Measurements from ENCODE around the gene DLX3.

DNA sequence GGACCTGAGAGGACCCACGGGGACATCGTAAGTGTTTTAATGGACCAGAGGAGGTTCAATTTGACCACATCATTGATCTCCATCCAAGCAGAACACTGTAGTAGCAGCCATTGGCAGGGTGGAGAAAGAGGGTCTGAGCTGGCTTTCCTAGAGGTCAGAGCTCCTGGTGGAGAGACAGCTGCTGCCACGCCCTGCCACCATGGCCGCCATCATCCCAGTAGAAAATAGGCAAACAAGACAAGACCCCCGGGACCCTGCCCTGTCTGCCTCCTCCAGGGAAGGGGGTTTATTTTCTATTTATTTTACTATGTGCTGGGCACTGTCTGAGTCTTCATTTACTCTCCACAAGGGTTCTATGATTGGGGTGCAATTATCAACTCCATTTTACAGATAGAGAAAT, 49.5 kb upstream of the DLX3 start:
- TF ChIP-seq POLR2AphosphoS5 (IDR thresholded peaks at IDR 0.05; ENCODE audit: borderline replicate concordance, low read depth, low read length) (no peak), EZH2 (IDR thresholded peaks at IDR 0.05) (no peak)
